CD4-positive, alpha-beta T cell treated with Interleukin-10 for 1 hour (primary cell): Measurements from ENCODE around the gene PTPRN.
"Not testable (repeated sequence)": the region's sequence is repeated elsewhere in the genome, so short reads cannot be mapped to it uniquely, and the experiment has no call there.

Source experiments
- DNase-seq: peaks from one replicate; pipeline ENCODE4 v3.0.0-alpha.2; 2020

PTPRN gene

DNA sequence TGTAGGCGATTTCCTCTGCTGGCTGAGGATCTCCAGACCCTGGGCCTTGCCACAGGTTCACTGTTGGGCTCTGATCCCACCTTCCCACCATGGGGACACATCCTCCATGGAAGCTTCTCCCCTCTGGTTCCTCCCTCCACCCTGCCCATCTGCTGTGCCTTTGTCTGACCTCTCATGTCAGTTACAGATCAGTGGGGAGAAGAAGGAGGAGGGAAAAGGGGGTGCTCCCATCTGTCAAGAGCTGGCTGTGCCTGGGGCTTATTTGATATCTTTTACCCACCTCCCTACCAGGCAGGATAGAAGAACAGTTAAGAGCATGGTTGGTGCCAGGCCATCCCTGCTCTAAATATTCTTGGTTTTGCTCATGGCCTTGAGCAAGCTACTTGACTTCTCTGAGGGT lies 42.3 kb downstream of the PTPRN start:
- no peak for DNase-seq

DNA sequence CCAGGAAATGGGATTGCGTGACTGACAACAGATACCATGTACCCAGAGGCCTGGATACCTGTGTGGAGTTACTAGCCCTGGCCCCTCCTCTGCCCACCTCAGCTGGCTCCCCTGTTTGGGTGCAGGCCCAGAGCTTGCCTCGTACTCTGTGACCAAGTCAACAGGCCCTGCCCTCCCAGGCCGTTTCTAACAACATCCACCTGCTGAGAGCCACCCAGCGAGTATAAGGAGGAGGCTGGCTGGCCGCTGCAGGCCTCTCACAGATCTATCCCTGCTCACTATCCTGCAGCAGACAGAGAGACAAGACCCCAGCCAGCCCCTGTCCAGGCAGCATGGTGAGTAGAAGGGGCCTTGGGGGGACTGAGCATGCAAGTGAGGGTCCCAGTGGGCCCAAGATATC lies 43.0 kb downstream of the PTPRN start:
- no peak for DNase-seq

DNA sequence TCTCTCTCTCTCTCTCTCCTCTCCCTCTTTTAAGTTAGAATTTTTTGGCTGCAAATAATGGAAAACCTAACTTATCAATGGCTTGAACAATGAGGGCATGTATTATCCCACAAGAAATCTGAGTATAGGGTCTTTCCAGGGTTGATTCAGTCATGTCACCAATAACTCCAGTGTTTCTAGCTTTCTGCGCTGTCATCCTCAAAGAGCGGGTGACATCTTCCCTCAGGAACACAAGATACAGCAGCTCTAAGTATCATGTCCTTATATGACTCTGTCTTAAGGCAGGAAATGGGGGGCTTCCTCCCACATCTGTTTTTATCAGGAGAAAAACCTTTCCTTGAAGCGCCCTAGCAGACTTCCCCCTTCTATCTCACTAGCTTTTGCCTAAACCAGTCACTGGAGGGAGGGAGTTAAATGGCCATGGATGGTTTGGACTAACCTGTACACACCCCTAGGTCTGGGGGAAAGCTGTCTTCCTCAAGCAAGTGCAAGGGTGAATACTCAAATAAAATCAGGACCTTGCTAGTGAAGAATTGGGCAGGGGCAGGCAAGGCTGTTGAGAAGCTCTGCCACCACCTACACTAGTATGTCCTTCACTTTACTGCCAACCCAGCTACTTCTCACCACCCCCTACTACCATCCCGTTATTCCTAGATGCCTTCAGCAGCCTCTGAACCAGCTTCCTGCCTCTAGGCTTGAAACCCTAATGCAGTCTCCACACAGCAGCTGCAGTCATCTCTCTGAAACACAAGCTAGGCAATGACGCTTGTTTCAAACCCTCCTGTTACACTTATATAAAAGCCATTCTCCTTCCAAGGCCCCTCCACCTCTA lies 48.0 kb downstream of the PTPRN start:
- no peak for DNase-seq

DNA sequence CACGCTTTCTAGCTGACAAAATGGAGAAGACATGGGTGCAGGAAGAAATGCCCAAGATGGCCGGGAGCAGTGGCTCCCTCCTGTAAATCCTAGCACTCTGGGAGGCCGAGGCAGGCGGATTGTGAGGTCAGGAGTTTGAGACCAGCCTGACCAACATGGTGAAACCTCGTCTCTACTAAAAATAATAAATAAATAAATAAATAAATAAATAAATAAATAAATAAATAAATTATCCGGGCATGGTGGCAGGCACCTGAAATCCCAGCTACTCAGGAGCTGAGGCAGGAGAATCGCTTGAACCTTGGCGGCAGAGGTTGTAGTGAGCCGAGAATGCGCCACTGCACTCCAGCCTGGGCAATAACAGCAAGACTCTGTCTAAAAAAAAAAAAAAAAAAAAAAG lies 50.3 kb downstream of the PTPRN start:
- not testable (repeated sequence) for DNase-seq

DNA sequence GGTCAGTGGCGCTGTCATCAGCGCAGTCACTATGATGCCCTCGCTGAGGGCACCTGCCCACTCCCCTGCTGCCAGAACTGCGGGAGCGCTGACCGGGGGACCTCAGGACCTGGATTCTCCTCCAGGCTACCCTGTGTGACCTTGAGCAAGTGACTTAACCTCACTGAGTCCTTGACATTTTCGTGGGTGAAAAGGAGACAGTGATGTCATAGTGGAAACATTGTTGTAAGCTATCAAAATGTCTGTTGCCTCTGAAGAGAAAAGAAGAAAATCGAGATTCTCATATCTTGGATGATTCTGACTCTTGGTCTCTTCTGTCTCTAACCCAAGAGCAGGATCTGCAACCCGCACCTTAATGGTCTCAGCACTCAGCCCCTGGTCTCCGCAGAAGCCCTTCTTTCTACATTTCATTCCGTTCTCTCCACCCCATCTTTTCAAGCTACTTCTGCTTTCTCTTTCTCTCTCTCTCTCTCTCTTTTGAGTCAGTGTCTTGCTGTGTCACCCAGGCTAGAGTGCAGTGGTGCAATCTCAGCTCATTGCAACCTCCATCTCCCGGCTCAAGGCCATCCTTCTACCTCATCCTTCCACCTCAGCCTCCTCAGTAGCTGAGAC lies 54.5 kb downstream of the PTPRN start:
- DNase-seq, result peak; percentile 60

DNA sequence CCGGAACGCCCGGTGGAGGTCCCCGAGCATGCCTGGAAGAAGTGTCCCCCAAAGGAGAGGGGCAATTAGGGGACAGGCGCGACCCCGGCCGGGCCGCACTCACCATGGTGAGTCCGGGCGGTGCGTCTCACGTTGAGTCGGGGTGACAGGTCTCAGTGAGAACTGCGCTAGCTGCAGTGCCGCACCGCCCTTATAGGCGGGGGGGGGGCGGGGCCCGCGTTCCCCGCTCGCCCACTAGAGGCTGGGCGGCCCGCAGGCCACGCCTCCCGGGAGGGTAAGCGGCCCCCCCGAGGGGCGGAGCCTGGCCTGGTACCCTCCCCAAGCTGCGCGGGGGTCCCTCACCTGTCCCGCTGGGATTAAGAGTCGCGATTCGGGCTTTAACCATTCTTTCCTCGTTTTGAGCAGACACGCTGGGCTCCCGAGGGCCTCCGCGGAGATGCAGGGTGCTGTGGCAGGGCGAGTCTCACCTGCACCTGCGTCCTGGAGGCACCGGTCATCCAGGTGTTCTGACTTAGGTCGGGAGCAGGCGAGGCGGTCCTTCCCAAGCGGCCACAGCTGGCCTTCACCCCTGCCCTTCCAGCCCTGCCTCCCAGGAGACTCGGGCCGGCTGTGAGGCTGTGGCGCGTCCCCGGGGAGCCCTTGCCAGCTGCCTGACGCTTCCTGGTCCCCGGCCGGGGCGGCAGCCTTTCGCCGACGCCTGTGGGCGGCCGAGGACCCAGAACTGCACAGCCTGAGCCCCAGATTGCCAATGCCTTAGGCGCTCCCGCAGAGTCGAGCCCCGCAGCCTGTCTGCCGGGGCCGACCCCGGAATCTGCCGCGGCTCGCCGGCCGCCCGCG lies 55.2 kb downstream of the PTPRN start, which contains the start of gene TUBA4A:
TSS of gene TUBA4A (minus strand) at position 166 of the 837 bp plus-strand sequence. CDS start at position 106, 60 bp downstream.
- DNase-seq, result peak; percentile 93

DNA sequence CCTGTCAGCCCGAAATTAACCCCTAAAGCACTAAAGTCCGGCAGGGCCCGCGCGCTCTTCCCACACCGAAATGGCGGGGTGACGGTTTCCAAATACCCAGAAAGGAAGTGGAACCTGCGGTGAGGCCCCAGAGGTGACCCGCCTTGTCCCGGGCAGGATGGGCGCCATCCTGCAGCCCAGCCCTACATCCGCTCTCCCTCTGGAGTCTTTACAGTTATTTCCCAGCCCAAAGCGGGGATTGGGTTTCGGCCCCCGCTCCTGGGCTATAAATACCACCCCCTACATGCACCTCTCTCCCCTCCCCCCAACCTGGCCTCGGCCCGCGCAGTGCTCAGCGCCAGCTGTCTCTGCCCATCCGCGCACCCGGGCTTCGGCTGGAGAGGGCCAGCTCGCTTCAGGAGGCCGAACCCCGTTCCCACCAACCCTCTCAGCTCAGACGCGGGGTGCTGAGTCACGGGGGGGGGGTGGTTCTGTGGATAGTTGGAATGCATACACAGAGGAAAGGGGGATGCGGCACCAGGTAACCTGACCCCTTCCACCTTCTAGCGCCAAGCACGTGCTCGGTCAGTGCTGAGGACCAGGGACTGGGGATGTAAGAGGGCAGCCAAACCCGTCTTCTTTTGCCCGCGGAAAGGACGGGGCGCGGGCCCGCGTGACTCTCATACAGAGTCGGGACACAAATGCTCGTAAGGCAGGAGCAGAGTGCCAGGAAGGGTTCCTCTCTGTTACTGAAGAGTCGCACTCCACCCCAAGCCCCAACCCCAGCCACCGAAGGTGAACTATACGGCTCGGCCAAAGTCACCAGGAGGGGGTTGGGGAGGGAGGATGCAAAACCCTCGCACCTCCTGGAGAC lies 56.1 kb downstream of the PTPRN start, which contains the start of gene TUBA4B:
TSS of gene TUBA4B (plus strand) at position 344 of the 853 bp plus-strand sequence. CDS start at position 509, 165 bp downstream.
- peak; percentile 50 for DNase-seq

DNA sequence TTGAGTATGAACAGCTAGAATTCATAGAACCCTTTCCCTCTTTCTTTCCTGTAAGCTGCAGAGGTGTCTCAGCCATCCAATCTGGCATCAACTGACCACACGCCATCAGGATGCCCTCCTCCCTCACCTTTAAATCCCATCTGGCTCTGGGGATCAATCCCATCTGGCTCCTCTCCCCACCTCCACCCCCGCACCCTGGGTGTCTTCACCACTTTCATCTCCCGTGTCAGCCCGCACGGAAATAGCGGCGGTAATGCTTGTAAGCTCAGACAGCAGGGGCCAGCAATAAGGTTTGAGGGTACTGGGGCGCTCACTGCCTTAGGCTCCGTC lies 56.7 kb downstream of the PTPRN start:
- DNase-seq, result no peak

DNA sequence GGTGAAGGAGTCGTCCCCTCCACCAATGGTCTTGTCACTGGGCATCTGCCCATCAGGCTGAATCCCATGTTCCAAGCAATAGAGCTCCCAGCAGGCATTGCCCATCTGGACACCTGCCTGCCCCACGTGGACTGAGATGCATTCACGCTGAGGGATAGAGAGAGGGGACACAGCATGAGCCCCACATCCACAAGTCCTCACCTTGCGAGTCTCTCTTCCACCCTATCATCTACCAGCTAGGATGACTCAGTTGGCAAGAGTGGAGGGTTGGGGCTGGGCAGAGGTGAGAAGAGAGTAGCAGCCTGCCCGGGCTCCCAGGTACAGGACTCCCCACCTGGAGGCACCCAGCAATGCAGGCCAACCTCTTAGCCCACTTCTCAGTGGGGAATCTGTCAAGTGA lies 57.1 kb downstream of the PTPRN start:
- DNase-seq, result peak; percentile 25

DNA sequence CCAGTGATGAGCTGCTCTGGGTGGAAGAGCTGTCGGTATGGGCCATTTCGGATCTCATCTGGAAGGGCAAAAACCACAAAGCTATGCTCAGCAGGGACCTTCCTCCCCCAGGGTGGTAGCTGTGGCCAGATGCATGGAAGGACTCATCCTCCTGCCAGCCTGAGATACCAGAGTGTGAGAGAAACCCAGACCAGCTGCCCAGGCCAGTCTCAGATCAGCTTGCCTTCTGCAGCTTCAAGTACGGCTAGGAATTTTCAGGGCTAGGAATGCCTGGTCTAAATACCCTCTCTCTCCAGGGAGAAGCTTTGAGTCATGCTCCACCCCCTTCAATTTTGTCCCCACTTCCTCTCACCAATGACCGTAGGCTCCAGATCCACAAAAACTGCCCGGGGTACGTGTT lies 57.5 kb downstream of the PTPRN start:
- no peak for DNase-seq

DNA sequence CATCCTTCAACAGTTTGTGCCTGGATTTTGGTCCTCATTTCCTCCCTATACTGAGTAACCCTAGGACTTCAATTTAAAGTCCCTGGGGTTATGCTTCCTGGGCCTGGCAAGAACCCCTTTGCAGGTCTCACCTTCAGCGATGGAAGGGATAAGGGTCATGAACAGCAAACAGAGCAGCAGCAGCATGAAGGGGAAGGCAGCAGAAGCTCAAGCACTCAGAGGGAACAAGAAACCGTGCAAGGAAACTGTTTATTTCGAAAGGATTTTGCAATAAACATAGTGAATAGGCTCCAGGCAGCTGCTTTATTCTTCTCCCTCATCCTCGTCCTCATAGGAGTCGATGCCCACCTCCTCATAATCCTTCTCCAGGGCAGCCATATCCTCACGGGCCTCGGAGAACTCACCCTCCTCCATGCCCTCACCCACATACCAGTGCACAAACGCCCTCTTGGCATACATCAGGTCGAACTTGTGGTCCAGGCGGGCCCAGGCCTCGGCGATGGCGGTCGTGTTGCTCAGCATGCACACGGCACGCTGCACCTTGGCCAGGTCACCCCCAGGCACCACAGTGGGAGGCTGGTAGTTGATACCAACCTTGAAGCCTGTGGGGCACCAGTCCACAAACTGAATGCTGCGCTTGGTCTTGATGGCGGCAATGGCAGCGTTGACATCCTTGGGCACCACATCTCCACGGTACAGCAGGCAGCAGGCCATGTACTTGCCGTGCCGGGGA lies 59.0 kb downstream of the PTPRN start:
- no peak for DNase-seq

DNA sequence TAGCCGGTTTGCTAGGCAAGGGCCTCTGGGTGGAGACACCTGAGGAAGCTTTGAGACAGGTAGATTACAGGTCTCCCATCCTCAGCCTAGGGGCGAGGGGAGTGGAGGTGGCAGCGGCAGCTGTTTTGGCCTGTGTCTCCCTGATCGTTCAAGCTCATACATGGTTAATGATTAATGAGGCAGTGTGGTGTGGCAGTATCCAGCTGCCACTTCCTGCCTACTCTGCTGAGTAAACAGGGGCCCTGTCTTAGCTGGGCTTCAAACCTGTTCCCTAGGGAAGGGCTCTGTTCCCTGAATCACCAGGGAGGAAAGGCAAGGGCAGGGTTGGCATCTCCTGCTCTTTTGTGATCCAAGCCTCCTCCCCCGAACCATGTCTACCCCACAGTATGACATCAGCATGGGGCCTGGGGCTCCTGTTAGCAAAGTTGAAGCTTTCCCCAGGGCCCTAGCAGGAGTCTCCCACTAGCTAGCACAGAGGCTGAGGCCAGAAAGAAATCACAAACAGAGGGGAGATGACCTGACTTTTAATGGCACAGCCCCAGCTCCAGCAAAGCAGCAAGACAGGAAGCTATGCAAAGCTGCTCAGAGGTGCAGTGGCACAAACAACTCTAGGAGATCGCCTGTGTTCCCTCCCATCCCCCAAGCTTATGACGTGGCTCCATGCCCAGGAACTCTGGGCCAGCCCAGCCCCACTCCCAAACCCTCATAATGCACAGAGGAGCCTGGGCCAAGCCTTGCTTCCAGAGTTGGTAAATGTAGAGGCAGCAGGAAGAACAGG lies 59.8 kb downstream of the PTPRN start:
- peak; percentile 65 for DNase-seq

DNA sequence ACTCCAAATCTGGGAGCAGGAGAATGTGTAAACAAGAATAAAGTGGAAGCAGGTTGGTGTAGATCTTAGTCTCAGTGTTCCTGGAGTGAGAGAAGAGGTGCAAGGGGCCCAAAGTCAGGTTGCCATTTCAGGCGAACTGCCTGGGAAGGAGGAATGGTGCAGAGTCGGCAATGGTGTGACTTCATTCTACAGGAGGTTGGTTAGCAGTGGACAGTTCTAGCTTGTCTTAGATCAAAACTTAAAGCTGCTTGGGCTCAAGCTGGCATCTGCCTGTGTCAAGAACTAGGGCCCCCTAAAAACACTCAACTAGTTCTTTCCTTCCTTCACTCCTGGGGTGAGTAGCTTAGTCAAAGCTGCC lies 60.4 kb downstream of the PTPRN start:
- DNase-seq, result no peak

DNA sequence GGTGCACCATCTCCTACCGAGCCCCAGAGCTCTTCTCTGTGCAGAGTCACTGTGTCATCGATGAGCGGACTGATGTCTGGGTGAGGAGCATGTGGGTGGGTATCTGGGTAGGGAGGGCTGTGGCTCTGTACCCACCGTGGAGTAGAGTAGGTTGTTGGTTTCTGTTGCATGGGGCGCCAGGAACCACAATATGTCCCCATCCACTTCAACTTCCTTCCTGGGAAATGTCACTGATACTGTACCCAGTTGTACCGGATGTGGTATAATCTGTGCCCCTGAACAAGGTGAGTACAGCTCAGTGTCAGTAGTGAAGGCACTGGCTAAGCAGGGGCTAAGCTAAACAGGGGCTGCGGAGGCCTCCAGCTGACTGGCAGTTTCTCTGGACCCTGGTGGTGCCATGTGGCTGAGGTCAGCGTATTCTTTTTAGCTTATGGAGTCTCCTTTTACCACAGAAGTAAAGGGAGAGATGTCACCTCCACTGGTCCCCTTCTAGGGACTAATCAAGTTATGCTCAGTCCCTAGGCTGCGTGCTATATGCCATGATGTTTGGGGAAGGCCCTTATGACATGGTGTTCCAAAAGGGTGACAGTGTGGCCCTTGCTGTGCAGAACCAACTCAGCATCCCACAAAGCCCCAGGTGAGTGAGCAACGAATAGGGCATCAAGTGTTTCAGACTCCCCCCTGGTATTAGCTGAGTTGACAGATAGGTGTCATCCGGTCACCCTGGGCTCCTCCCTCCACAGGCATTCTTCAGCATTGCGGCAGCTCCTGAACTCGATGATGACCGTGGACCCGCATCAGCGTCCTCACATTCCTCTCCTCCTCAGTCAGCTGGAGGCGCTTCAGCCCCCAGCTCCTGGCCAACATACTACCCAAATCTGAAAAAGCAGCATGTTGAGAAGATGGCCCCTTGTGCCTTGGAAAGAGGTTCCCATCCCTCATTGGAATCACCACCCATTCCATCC lies 61.2 kb downstream of the PTPRN start:
- peak; percentile 80 for DNase-seq

DNA sequence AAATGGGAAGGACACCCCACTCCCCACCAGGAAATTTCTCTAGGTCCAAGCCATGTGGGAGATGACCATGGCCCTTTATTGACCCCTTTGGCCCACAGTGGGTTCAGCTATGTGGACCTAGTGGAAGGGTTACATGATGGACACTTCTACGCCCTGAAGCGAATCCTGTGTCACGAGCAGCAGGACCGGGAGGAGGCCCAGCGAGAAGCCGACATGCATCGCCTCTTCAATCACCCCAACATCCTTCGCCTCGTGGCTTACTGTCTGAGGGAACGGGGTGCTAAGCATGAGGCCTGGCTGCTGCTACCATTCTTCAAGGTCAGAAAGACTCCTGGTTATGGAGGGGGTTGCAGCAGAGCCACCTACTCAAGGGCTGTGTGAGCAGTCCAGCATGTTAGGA lies 62.6 kb downstream of the PTPRN start:
- DNase-seq, result no peak

DNA sequence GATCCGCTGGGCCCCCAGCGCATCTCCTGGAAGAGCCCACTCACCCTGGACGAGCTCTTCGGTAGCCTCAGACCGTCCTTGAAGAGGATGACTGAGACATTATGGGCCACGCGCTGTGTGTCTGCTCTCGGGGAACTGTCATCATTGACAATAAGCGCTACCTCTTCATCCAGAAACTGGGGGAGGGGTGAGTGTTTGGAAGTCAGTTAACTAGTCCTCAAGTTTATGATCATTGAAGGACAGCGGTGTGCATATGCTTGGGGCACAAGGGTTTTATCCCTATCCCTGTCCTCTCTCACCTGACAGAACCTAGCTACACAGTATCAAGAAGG lies 63.3 kb downstream of the PTPRN start:
- no peak for DNase-seq

DNA sequence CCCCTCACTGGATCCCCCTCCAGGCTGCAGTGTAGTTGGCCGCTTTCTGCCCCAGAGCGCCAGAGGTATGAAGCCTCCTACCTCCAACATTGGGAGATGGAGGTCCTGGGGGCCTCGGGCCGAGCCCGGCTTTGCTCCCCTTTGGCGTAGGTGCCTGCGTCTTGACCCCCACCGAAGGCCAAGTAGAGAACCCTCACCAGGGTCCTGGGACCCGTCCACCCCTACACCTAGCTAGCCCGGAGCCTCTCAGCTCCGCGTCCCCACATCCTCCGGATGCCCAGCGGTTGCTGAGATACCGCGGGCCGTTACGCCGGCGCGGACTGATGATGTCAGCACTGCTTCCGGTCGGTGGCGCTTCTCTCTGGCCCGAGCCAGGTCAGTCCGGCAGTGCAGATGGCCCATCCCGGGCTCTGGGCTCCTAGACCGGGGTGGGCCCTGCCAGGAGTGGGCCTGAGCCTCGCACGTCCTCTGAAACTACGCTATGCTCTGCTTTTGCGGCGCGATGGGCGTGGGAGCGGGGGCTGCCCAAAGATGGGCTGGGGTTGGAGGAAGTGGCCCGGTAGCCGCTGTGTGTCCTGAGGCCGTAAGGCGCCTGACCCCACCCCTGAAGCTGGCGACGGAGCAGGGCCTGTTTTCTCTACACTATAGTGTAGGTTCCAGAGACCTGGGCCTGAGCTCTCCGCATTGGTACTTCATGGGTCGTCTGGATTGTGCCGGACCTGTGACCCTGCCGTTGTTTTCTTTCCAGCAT lies 63.9 kb downstream of the PTPRN start, which contains the start of the genes GLB1L and STK16:
TSS of gene GLB1L (minus strand) at position 297 of the 751 bp plus-strand sequence. CDS start 1,871 bp downstream, outside the sequence.
TSS of gene STK16 (plus strand) at position 332 of the 751 bp plus-strand sequence. CDS start 521 bp downstream, outside the sequence.
- peak; percentile 88 for DNase-seq

DNA sequence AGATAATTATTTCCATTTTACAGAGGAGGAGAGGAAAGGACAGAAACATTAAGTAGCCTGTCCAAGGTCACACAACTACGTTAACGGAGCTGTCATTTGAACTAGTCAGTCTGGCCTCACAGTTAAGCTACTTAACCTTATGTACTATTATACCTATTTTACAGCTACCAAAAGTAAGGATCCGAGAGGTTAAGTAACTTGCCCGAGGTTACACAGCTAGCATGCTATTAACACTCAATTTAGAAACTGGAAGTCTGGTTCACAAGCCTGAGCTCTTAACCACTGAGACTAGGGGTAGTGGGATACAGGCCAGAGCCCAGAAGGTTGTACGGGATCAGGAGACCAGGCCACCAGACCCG lies 64.4 kb downstream of the PTPRN start:
- no peak for DNase-seq

DNA sequence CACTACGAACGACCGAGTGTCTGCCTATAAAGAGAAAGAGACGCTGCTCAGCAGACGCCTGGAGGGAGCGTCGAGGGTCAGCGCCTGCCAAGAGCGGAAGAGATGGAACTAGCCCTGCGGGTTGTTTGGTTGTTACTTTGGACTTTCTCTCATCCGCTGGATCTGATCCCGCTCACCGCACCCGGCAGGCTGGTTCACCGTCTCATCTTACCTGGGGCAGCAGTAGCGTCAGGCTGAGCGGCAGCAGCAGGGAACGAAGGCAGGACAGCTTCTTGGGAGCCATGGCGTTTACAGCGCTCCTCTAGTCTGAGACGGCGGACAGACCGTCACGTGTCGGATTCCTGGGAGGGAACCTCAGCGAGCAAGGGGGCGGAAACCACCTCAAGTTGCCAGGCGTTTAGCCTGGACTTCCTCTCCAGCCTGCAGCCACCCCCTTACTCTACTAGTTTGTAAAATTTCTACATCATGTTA lies 65.9 kb downstream of the PTPRN start:
- DNase-seq, result no peak
